NCI-H1930 (cell line): Measurements from ENCODE around the gene DNPEP.
"Not testable (repeated sequence)": the region's sequence is repeated elsewhere in the genome, so short reads cannot be mapped to it uniquely, and the experiment has no call there.

Experiments
- DNase-seq, 2 experiments: peaks; one replicate each; lab custom pipeline; 2025; lab: John Stamatoyannopoulos, UW

DNPEP gene

DNA sequence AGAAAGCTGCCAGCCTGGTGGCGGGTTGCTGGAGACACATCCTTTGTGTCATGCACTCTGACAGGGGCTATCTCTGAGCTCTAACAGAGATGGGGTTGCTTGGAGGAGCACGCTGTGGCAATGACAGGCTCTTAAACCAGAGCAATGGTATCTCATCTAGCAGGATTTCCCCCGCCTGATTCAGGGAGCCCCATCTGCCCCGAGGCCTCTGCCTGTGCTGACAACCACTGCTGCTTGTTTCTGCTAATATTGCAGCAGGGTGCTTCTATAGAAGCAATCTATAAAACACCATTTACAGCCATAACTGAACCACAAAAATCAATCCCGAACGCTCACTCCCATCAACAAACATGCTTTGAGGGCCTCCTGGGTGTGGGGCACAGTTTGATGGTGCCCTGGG lies 12.8 kb upstream of the DNPEP start:
- no peak for DNase-seq

- peak in 1 of 2 experiments; percentile 32 for DNase-seq
Measured at GRCh38 chr2:219399716-219400478, 12.2 kb upstream of the DNPEP start.

DNA sequence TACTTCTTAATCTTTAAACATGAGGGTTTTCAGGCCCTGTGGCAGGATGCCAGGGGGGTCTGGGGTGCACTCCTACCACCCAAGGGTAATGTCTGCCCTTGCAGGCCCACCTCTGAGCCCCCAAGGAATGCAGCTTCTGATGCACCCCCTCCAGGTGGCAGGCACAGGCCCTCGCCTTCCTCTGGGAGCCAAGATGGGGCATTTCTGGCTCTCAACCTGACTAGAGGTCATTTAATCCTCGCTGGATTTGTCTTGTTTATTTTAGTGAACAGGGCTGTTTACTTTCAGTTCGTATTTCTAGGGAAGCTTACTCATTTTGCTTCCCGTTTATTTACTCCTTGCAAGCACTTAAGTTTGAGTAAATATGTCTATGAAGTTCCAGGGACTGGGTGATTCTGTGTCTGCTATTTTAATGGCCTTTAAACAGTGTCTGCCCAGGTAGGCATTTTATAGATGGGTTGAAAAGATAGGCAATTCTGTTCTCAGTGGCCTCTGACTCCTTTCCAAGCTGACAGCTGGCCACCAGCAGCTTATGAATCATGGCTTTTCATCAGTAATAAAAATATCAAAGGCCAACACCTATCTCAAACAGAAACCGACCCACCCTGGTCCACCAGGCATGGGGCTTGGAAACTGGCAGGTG lies 11.1 kb upstream of the DNPEP start:
- peak; percentile 38 to 69 for DNase-seq

GRCh38 chr2:219396863-219397457 lies 9.2 kb upstream of the DNPEP start:
- DNase-seq, result no peak

DNA sequence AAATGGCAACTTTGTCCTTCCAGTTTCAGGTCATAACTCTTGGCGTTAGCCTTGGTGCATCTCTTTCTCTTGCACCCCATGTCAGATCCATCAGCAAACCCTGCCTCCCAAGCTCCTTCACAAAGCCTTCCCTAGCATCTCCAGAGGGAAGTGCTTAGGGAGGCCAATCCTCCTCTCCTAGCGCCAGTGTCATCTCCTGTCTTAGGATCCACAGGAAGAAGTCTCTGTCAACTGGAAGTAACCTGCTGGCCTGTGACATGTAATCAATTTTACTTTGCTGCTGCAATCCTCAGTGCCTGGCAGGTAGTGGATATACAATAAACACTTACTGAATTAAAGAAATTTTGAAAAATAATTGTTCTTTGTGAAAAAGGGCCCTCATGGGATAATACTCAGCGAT lies 7.9 kb upstream of the DNPEP start:
- no peak for DNase-seq

DNA sequence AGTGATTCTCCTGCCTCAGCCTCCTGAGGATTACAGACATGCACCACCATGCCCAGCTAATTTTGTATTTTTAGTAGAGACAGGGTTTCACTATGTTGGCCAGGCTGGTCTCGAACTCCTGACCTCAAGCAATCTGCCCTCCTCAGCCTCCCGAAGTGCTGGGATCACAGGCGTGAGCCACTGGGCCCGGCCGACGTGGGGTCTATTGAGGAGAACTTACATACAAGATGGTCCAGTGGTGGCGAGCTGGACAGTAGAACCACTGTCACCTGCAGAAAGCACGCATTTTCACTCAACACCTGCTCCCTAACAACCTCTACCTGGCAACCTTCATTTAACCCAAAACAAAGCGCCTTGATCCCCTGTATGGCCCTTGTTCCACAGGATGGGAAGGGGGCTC lies 7.3 kb upstream of the DNPEP start:
- DNase-seq, result not testable (repeated sequence)

- DNase-seq, result no peak
Measured at GRCh38 chr2:219392754-219393153, 5.0 kb upstream of the DNPEP start.

DNA sequence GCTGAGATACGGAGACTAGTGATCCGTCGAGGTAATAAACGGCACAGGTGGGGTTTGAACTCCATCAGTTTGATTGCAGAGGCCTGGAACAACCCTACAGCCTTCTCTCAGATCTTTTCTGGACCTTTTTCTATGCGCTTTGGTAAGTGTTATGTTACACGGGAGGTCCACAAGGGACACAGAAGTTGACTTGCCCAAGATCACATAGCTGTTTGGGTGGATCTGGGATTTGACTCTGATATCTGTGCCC lies 1.1 kb upstream of the DNPEP start:
- DNase-seq, result no peak

DNA sequence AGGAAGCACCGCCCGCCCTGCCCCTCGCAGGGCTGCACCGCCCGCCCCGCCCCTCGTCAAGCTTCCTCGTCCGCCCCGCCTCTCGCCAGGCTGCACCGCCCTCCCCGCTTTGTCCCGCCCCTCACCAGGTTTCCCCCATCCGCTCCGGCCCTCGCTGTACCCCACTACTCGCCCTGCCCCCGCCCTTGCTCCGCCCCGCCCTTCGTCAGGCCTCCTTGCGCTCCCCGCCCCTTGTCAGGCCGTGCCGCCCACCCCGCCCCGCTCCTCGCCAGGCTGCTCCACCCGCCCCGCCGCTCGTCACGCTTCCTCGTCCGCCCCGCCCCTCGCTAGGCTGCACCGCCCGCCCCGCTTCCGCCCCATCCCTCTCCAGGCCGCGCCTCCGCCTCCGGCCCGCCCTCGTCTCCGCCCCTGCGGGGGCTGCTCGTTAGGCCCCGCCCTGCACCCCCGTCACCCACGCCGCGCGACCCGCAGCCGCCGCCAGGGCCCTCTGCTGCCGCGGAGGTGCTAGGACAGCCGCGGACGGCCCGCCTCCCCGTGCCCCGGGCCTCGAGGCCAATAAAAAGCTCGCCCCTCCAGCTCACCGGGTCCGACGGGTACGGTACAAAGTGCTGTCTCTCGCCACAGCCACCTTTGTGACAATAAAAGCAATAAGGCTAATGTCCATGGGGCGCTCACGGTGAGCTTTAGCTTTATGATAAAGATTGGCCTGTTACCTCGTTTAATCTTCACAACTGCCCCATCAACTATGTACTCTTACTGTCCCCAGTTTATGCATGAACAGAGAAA lies 602 bp upstream of the DNPEP start:
- peak; percentile 85 to 91 for DNase-seq

- no peak for DNase-seq
Measured at GRCh38 chr2:219386532-219387280, 1.0 kb downstream of the DNPEP start.

DNA sequence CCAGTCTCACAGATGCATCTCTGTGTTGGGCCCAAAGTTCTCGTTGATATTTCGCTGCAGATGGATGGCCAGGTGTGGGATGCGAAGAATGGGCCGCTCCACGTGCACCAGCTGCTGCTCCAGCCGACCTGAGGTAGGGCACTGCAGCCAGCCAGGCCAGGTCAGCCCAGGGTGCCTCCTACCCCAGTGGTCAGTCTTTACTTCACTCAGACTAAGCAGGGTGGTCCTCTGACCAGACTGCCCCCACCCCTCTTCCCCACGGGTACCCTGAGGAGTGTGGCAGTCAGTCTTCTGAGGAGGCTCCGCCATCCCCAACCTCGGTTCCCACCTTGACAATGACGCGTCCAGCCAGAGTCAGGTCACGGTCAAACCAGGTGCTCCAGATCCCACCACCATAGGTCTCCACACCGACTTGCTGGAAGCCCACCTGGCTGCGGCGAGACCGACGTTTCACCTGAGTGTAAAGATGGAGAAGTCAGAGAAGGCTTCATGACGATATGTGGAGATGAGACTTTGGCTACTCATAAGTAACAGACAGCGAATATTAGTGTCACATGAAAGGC lies 1.7 kb downstream of the DNPEP start:
- no peak for DNase-seq

GRCh38 chr2:219384859-219385258 lies 2.9 kb downstream of the DNPEP start:
- DNase-seq, result no peak

GRCh38 chr2:219384083-219384713 lies 3.5 kb downstream of the DNPEP start:
- no peak for DNase-seq

- DNase-seq, result no peak
Measured at GRCh38 chr2:219381448-219381847, 6.3 kb downstream of the DNPEP start.

- DNase-seq, result no peak
Measured at GRCh38 chr2:219380926-219381325, 6.8 kb downstream of the DNPEP start.

GRCh38 chr2:219378163-219378851 lies 9.4 kb downstream of the DNPEP start:
- DNase-seq, result no peak

DNA sequence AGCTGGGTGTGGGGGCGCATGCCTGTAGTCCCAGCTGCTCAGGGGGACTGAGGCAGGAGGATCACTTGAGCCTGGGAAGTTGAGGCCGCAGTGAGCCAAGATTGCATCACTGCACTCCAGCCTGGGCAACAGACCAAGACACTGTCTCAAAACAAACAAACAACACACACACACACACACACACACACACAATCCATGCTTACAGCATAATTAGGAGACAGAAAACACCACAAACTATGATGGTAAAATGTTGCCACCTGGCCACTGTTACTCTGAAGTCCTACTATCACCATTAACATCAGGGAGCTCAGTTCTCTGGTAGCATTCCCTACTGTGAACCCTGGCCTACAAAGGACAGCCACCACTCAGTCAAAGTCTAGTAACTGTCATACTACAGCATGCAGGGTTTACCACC lies 18.3 kb downstream of the DNPEP start:
- no peak for DNase-seq

- DNase-seq, result no peak
Measured at GRCh38 chr2:219368690-219369191, 19.0 kb downstream of the DNPEP start.

DNA sequence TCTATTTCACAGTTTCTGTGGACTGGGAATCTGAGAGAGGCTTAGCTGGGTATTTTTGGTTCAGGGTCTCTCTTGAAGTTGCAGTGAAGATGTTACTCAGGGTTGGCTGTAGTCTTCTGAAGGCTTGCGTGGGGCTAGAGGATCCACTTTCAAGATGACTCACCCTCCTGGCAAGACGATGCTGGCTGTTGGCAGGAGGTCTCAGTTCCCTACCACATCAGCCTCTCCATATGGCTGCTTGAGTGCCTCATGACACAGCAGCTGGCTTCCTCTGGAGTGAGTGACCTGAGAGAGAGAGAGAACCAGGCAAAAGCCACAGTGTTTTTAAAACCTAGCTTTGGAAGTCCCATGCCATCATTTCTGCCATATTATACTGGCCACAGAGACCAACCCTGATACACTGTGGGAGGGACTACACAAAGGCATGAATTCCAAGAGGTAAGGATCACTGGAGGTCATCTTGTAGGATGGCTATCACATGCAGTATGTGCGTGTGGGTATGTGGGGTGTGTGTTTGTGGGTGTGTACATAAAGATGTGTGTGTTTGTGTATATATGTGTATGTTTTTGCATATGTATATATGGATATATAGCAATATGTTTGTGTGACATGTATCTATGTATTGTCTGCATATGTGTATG lies 25.1 kb downstream of the DNPEP start:
- DNase-seq, result no peak

- DNase-seq, result no peak
Measured at GRCh38 chr2:219362072-219362471, 25.6 kb downstream of the DNPEP start.
